HG03378 (cell line): Measurements from ENCODE around the gene EDARADD.
A peak's percentile ranks its signal among the peaks of the same experiment; 100 is the strongest.

Experiments used
- ATAC-seq: cut with Tn5 transposase; IDR thresholded peaks from one replicate; pipeline ENCODE4 v1.9.1; 2021; ENCODE audit warnings: mild to moderate bottlenecking, moderate library complexity; ENCODE audit not compliant: unreplicated experiment

EDARADD gene

GRCh38 chr1:236511735-236512418 is 117.8 kb downstream of the EDARADD start:
- ATAC-seq, result no peak

- ATAC-seq, result no peak
Observed at GRCh38 chr1:236514703-236515442, 120.8 kb downstream of the EDARADD start.

- no peak for ATAC-seq
Observed at GRCh38 chr1:236515443-236515958, 121.4 kb downstream of the EDARADD start.

- ATAC-seq, result no peak
Observed at GRCh38 chr1:236516929-236517704, 123.0 kb downstream of the EDARADD start.

GRCh38 chr1:236518322-236518721 is 124.2 kb downstream of the EDARADD start:
- ATAC-seq, result no peak

GRCh38 chr1:236520445-236521005 is 126.4 kb downstream of the EDARADD start:
- no peak for ATAC-seq

GRCh38 chr1:236522937-236523703 is 129.0 kb downstream of the EDARADD start:
- no peak for ATAC-seq

GRCh38 chr1:236523704-236524141 is 129.6 kb downstream of the EDARADD start, which contains the start of gene LGALS8:
TSS of gene LGALS8 (plus strand) at chr1:236523982. CDS start at chr1:236526071, 2,089 bp downstream.
- peak; percentile 38 for ATAC-seq

GRCh38 chr1:236524142-236524894 is 130.2 kb downstream of the EDARADD start:
- ATAC-seq, result peak; percentile 97

- no peak for ATAC-seq
Observed at GRCh38 chr1:236524895-236525184, 130.8 kb downstream of the EDARADD start.

GRCh38 chr1:236526079-236526478 is 132.0 kb downstream of the EDARADD start:
- no peak for ATAC-seq

GRCh38 chr1:236530286-236530685 is 136.2 kb downstream of the EDARADD start:
- no peak for ATAC-seq

GRCh38 chr1:236530959-236531358 is 136.9 kb downstream of the EDARADD start:
- ATAC-seq, result no peak

GRCh38 chr1:236532850-236533249 is 138.8 kb downstream of the EDARADD start:
- no peak for ATAC-seq

- ATAC-seq, result no peak
Observed at GRCh38 chr1:236534151-236534651, 140.1 kb downstream of the EDARADD start.
